PC-9 (cell line): Measurements from ENCODE around the gene NDUFA12.

ENCODE experiments used
- CTCF ChIP-seq: fragments of 200-600 bp; sonication (generic); conservative IDR thresholded peaks from 2 replicates; pipeline ENCODE4 v1.6.1; 2017; ENCODE audit warnings: mixed run types, antibody characterized with exemption, mild to moderate bottlenecking, moderate library complexity
- EZH2 ChIP-seq: fragments of 200-600 bp; sonication (generic); IDR thresholded peaks from 2 replicates; pipeline ENCODE4 v1.8.0; 2017; ENCODE audit warnings: antibody characterized with exemption, low read depth

- no peak for TF ChIP-seq CTCF
- no peak for TF ChIP-seq EZH2
Observed at GRCh38 chr12:94925729-94926128, 77.8 kb downstream of the NDUFA12 start.
